Keratinocyte (primary cell): ENCODE data around the gene PTPRN2. TPM values are rescaled to one million over a fixed set of nuclear protein-coding genes. Genes with fewer than 3 reads are reported as not detected.

ENCODE experiments used
- DNase-seq: peaks from one replicate; pipeline ENCODE4 v3.0.0-alpha.2; 2011; ENCODE audit warnings: low read depth, missing footprints, low spot score
- FAIRE-seq: peaks from 2 replicates; lab custom pipeline; 2011; peaks lifted over from hg19 to GRCh38; lab: Jason Lieb, UNC
- H2AFZ ChIP-seq: 2 replicates; pipeline ENCODE4 v1.6.0; 2012; ENCODE audit warnings: low read length, control low read depth, inconsistent platforms; ENCODE audit not compliant: control insufficient read depth
- H3K27ac ChIP-seq: 2 replicates; pipeline ENCODE4 v1.5.1; 2011; ENCODE audit warnings: low read length; ENCODE audit not compliant: control insufficient read depth, insufficient read depth
- H3K27me3 ChIP-seq: 3 replicates; pipeline ENCODE4 v1.6.0; 2011; ENCODE audit warnings: low read length; ENCODE audit not compliant: control insufficient read depth, insufficient read depth; ENCODE audit errors: extremely low read depth
- H3K36me3 ChIP-seq, 2 experiments: 2 replicates in 1 of 2; 3 replicates in 1 of 2; pipeline ENCODE4 v1.5.1; 2011; ENCODE audit warnings: low read length in 2 of 2, mild to moderate bottlenecking in 1 of 2; ENCODE audit not compliant: control insufficient read depth in 2 of 2, insufficient read depth in 2 of 2; ENCODE audit errors: extremely low read depth in 1 of 2
- H3K4me1 ChIP-seq: 3 replicates; pipeline ENCODE4 v1.5.1; 2011; ENCODE audit warnings: low read length; ENCODE audit not compliant: control insufficient read depth, insufficient read depth; ENCODE audit errors: extremely low read depth
- H3K4me2 ChIP-seq: 3 replicates; pipeline ENCODE4 v1.6.0; 2011; ENCODE audit warnings: low read depth, low read length; ENCODE audit not compliant: control insufficient read depth, insufficient read depth; ENCODE audit errors: extremely low read depth
- H3K4me3 ChIP-seq, 3 experiments: fragments of 200-600 bp in 1 of 3; sonication (generic) in 1 of 3; 2 replicates in 2 of 3; 3 replicates in 1 of 3; pipeline ENCODE4 v1.5.1; 2011 to 2016; ENCODE audit warnings: low read length in 3 of 3, mild to moderate bottlenecking in 3 of 3, control low read depth in 2 of 3, inconsistent platforms in 1 of 3, low read depth in 1 of 3, mixed read lengths in 1 of 3, mixed run types in 1 of 3, moderate library complexity in 1 of 3; ENCODE audit not compliant: control insufficient read depth in 2 of 3, insufficient read depth in 2 of 3; ENCODE audit errors: extremely low read depth in 1 of 3
- H3K79me2 ChIP-seq: 2 replicates; pipeline ENCODE4 v1.6.0; 2012; ENCODE audit warnings: low read length; ENCODE audit not compliant: control insufficient read depth, insufficient read depth
- H3K9ac ChIP-seq: 3 replicates; pipeline ENCODE4 v1.6.0; 2011; ENCODE audit warnings: low read length; ENCODE audit not compliant: control insufficient read depth, insufficient read depth; ENCODE audit errors: extremely low read depth
- H3K9me1 ChIP-seq: 3 replicates; pipeline ENCODE4 v1.6.0; 2011; ENCODE audit warnings: low read length; ENCODE audit not compliant: control insufficient read depth, insufficient read depth; ENCODE audit errors: extremely low read depth
- H3K9me3 ChIP-seq: 2 replicates; pipeline ENCODE4 v1.5.1; 2012; ENCODE audit warnings: low read depth, low read length; ENCODE audit not compliant: control insufficient read depth
- H4K20me1 ChIP-seq: 3 replicates; pipeline ENCODE4 v1.6.0; 2011; ENCODE audit warnings: low read length; ENCODE audit not compliant: control insufficient read depth, insufficient read depth; ENCODE audit errors: extremely low read depth
- EZH2 ChIP-seq: IDR thresholded peaks from one replicate; pipeline ENCODE4 v1.6.1; 2012; ENCODE audit warnings: inconsistent platforms, mild to moderate bottlenecking, low read length, moderate library complexity
- dilution Hi-C: fragments of 300-500 bp; cut with MboI; formaldehyde crosslinking; loops from one replicate; pipeline ENCODE4 v1.7.0; 2020; ENCODE audit warnings: low sequenced_read_pairs; ENCODE audit not compliant: extremely low pct_ligation_motif_present
- polyA plus RNA-seq, 5 experiments: library from polyadenylated mRNA; depleted of rRNA in 3 of 5; stranded (reverse) in 3 of 5; stranded (forward) in 1 of 5; unstranded in 1 of 5; fragments of >200 nt; gene quantifications; 1 replicate in 1 of 5; 2 replicates in 3 of 5; 3 replicates in 1 of 5; pipeline versions ENCODE4 v1.2.1 to v1.2.3, GENCODE V29; 2011 to 2012; ENCODE audit warnings: missing spikeins in 2 of 5, low read depth in 1 of 5, low replicate concordance in 1 of 5
- TF ChIP-seq, protein P1 (sequence below), 3 experiments: IDR thresholded peaks in 1 of 3; conservative IDR thresholded peaks in 1 of 3; optimal IDR thresholded peaks in 1 of 3; 2 replicates in 2 of 3; 3 replicates in 1 of 3; pipeline versions ENCODE3 to v1.5.1; 2011; ENCODE audit warnings: low read length in 3 of 3, mild to moderate bottlenecking in 3 of 3, moderate library complexity in 2 of 3, control low read depth in 1 of 3, inconsistent platforms in 1 of 3; ENCODE audit not compliant: insufficient read depth in 2 of 3; ENCODE audit errors: extremely low read depth in 1 of 3

The PTPRN2 gene
- polyA plus RNA-seq, 1 donor (not counting 4 experiments of a cell fraction or from before 2014, with no cell fraction given): not detected

DNA sequence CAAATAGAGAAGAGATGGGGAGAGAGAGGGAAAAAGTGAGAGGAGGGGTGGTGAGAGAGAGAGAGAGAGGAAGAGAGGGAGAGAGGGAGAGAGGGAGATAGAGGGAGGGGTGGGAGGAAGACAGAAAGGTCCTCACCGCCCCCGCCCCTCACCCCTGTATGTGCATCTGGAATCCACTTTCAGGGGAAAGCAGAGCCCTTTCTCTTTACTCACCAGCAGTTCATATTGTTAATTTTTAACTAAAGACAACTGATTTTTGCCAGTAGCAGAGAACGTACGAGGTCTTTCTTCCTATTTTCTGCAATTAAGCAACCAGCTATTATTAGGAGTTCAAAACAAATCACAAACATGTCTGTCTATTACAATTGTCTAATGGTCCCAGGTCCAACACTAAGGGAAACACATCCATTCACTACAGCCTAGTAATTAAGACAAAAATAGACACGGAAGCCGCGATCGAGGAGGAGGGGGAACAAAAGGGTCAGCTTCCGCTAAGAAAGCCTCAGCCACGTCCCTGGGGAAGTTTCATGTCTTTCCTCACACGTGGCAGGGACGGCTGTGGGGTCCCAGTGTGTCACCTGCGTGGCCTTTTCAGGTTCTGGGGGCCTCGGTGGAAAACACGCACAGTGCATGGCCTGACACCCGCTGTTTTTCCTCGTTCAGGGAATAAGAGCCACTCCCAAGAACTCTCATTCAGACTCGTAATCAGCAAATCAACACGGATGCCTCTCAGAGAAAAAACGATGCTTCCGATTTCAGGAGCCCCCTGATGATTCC lies 572.0 kb downstream of the PTPRN2 start:
- no peak overlapping the region for H2AFZ ChIP-seq
- H3K4me3 ChIP-seq: no peak overlapping the region
- TF ChIP-seq, protein P1, sequence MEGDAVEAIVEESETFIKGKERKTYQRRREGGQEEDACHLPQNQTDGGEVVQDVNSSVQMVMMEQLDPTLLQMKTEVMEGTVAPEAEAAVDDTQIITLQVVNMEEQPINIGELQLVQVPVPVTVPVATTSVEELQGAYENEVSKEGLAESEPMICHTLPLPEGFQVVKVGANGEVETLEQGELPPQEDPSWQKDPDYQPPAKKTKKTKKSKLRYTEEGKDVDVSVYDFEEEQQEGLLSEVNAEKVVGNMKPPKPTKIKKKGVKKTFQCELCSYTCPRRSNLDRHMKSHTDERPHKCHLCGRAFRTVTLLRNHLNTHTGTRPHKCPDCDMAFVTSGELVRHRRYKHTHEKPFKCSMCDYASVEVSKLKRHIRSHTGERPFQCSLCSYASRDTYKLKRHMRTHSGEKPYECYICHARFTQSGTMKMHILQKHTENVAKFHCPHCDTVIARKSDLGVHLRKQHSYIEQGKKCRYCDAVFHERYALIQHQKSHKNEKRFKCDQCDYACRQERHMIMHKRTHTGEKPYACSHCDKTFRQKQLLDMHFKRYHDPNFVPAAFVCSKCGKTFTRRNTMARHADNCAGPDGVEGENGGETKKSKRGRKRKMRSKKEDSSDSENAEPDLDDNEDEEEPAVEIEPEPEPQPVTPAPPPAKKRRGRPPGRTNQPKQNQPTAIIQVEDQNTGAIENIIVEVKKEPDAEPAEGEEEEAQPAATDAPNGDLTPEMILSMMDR (optimal IDR thresholded peaks at IDR 0.05 in 1 of 3, IDR thresholded peaks at IDR 0.05 in 1 of 3, conservative IDR thresholded peaks at IDR 0.05 in 1 of 3; ENCODE audit: extremely low read depth in 1 of 3, insufficient read depth in 2 of 3, low read length in 3 of 3): no peak
- TF ChIP-seq EZH2: no peak

DNA sequence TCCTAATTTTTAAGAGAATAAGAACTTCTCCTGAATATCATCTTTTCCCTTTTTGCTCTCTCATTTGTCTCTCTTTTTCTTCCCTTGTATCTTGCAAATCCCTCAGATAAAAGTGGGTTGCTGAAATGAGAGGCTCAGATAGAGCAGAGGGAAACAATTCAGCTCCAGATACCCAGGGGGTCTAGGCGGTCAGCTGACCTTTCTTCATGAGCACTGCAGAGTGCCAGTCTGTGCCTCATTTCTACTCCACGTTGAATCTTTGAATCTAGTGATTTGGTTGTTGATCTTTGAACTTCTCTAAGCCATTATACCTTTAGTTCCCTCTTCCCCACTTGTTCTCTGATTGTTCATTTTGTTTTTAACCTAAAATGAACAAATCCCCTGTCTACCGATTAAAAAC lies 572.6 kb downstream of the PTPRN2 start:
- Histone ChIP-seq H3K4me2 (no peak overlapping the region), H3K4me3 (no peak overlapping the region), H3K9me3 (peaks cover 10% of the 10 kb centered on the region), H3K9me1 (no peaks in the 10 kb centered on the region), H3K4me1 (no peaks in the 10 kb centered on the region), H3K9ac (no peak overlapping the region), H3K27me3 (no peaks in the 10 kb centered on the region), H3K36me3 (no peaks in the 10 kb centered on the region), H3K27ac (no peak overlapping the region), H4K20me1 (no peaks in the 10 kb centered on the region), H3K79me2 (no peaks in the 10 kb centered on the region), H2AFZ (no peak overlapping the region)
- DNase-seq (no peak), FAIRE-seq (no peak)
- TF ChIP-seq, protein P1 (optimal IDR thresholded peaks at IDR 0.05 in 1 of 3, IDR thresholded peaks at IDR 0.05 in 1 of 3, conservative IDR thresholded peaks at IDR 0.05 in 1 of 3; ENCODE audit: extremely low read depth in 1 of 3, insufficient read depth in 2 of 3, low read length in 3 of 3): no peak
- TF ChIP-seq EZH2: no peak
- dilution Hi-C loops: no loop called here

More for the DNA sequence above, 572.0 kb downstream of the PTPRN2 start:
- DNase-seq (no peak), FAIRE-seq (no peak)
- Histone ChIP-seq H3K27me3 (no peaks in the 10 kb centered on the region), H3K4me2 (no peak overlapping the region), H3K9me3 (peaks cover 10% of the 10 kb centered on the region), H4K20me1 (no peaks in the 10 kb centered on the region), H3K79me2 (no peaks in the 10 kb centered on the region), H3K27ac (no peak overlapping the region), H3K4me1 (no peaks in the 10 kb centered on the region), H3K9ac (no peak overlapping the region), H3K36me3 (no peaks in the 10 kb centered on the region), H3K9me1 (no peaks in the 10 kb centered on the region)
- dilution Hi-C loops: no loop called here
